ENCODE data around the gene CALB2.

The CALB2 gene

DNA sequence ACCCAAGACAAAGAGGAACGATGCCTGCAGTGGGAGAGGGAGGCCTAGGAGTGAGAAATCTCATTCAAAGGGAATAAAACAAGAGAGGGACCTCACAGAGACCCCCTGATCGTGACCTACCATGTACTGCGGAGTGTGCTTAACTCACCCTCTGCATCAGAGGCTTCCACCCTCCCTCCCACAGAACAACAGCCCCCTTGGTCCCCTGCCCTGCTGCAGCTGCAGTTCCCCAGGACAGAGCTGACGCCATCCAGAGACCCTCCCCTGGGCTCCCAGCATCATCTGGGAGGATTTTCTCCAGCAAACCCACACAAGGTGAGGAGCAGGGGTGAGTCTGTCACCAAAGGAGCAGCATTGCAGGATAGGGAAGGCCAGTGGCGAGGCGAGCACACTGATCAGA is 43.5 kb downstream of the CALB2 start:
- TF ChIP-seq, protein P1, sequence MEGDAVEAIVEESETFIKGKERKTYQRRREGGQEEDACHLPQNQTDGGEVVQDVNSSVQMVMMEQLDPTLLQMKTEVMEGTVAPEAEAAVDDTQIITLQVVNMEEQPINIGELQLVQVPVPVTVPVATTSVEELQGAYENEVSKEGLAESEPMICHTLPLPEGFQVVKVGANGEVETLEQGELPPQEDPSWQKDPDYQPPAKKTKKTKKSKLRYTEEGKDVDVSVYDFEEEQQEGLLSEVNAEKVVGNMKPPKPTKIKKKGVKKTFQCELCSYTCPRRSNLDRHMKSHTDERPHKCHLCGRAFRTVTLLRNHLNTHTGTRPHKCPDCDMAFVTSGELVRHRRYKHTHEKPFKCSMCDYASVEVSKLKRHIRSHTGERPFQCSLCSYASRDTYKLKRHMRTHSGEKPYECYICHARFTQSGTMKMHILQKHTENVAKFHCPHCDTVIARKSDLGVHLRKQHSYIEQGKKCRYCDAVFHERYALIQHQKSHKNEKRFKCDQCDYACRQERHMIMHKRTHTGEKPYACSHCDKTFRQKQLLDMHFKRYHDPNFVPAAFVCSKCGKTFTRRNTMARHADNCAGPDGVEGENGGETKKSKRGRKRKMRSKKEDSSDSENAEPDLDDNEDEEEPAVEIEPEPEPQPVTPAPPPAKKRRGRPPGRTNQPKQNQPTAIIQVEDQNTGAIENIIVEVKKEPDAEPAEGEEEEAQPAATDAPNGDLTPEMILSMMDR (IDR thresholded peaks at IDR 0.05): no peak

DNA sequence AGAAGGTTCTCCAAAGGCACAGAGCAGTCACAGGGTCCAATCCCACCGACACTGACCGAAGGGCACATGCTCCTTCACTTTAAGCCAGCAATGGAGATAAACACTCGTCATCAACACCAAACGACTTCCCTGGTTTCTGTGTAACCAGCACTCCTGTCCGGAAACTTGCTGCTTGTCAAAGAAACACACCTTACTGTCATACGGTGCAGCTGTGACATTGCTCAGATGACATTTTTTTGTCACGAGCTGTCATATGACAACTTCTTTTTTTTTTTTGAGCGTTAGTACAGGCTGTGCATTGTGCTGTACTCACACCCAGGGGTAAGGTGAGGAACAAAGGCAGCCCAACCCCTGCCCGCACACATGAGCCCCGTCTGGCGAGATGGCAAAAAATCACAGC is 44.2 kb downstream of the CALB2 start:
- TF ChIP-seq, protein P1 (IDR thresholded peaks at IDR 0.05): no peak

- TF ChIP-seq, protein P1 (IDR thresholded peaks at IDR 0.05): no peak
Measured at GRCh38 chr16:71404364-71404763, 45.8 kb downstream of the CALB2 start.

GRCh38 chr16:71406316-71406715 is 47.8 kb downstream of the CALB2 start:
- TF ChIP-seq, protein P1 (IDR thresholded peaks at IDR 0.05): no peak

DNA sequence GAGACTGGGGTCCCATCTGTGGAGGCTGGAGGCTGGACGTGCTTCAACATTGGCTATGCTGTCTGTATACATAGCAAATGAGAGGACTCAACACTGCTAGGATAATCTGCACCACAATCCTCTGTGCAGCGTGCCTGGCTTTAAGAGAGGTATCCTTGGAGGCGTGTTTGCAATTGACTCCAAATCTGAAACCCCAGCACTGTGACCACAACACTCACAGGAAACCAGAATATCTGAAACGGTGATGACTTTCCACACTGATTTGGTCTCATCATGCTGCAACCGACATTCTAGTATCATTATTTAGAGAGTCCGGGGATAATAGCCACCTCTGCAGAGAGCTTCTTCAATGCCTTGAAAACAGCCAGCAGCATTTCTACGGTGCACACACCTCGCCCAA is 48.2 kb downstream of the CALB2 start:
- TF ChIP-seq, protein P1 (IDR thresholded peaks at IDR 0.05): no peak

- TF ChIP-seq, protein P1 (IDR thresholded peaks at IDR 0.05): no peak
Measured at GRCh38 chr16:71407731-71408130, 49.2 kb downstream of the CALB2 start.

GRCh38 chr16:71408536-71408935 is 50.0 kb downstream of the CALB2 start:
- TF ChIP-seq, protein P1 (IDR thresholded peaks at IDR 0.05): no peak
